Liver (tissue), 9 donors: ENCODE results near the gene RORC. TPM values are rescaled to one million over a fixed set of nuclear protein-coding genes. Genes with fewer than 3 reads are reported as not detected.

Experiments used
- DNase-seq: peaks from one replicate; pipeline ENCODE4 v3.0.0-alpha.2; 2017; ENCODE audit warnings: low spot score
- H3K27ac ChIP-seq, 2 donors: one replicate each; pipeline ENCODE4 v1.7.0; 2013; ENCODE audit warnings: inconsistent platforms in 2 of 2, low read length in 2 of 2, control low read depth in 1 of 2, low read depth in 1 of 2, mild to moderate bottlenecking in 1 of 2
- H3K27me3 ChIP-seq, 4 donors: one replicate each; pipeline versions ENCODE4 v1.6.1 to v1.7.0; 2013; ENCODE audit warnings: low read length in 3 of 4, inconsistent platforms in 1 of 4, mild to moderate bottlenecking in 1 of 4, moderate library complexity in 1 of 4; ENCODE audit not compliant: control insufficient read depth in 4 of 4, insufficient read depth in 4 of 4
- H3K36me3 ChIP-seq, 4 donors: one replicate each; pipeline versions ENCODE4 v1.6.1 to v1.7.0; 2013; ENCODE audit warnings: low read length in 3 of 4, mild to moderate bottlenecking in 3 of 4, low read depth in 1 of 4, moderate library complexity in 1 of 4; ENCODE audit not compliant: control insufficient read depth in 4 of 4, insufficient read depth in 3 of 4
- H3K4me1 ChIP-seq, 4 donors: one replicate each; pipeline versions ENCODE4 v1.6.1 to v1.7.0; 2013; ENCODE audit warnings: low read length in 3 of 4, mild to moderate bottlenecking in 3 of 4, moderate library complexity in 1 of 4; ENCODE audit not compliant: control insufficient read depth in 4 of 4, insufficient read depth in 4 of 4
- H3K4me3 ChIP-seq, 3 donors: one replicate each; pipeline versions ENCODE4 v1.6.1 to v1.7.0; 2013; ENCODE audit warnings: low read length in 3 of 3, control low read depth in 1 of 3, low read depth in 1 of 3, mild to moderate bottlenecking in 1 of 3
- H3K9ac ChIP-seq, 2 donors: one replicate each; pipeline ENCODE4 v1.7.0; 2013; ENCODE audit warnings: low read length in 2 of 2, mild to moderate bottlenecking in 2 of 2, moderate library complexity in 2 of 2, control low read depth in 1 of 2, low read depth in 1 of 2
- H3K9me3 ChIP-seq, 4 donors: one replicate each; pipeline versions ENCODE4 v1.6.1 to v1.7.0; 2013; ENCODE audit warnings: low read length in 3 of 4; ENCODE audit not compliant: control insufficient read depth in 4 of 4
- EGR1 ChIP-seq, 2 donors: IDR thresholded peaks; 2 replicates each; pipeline ENCODE4 v1.6.1; 2016 to 2018; ENCODE audit warnings: antibody characterized with exemption in 2 of 2, low read depth in 2 of 2
- FOXA1 ChIP-seq: IDR thresholded peaks from 2 replicates; pipeline ENCODE4 v1.6.1; 2016; ENCODE audit warnings: antibody characterized with exemption
- FOXA2 ChIP-seq: IDR thresholded peaks from 2 replicates; pipeline ENCODE4 v1.6.1; 2016; ENCODE audit warnings: antibody characterized with exemption
- GABPA ChIP-seq, 2 donors: IDR thresholded peaks in 1 of 2; conservative IDR thresholded peaks in 1 of 2; 2 replicates each; pipeline ENCODE4 v1.6.1; 2016; ENCODE audit warnings: antibody characterized with exemption in 2 of 2, mild to moderate bottlenecking in 1 of 2, moderate library complexity in 1 of 2
- HNF4A ChIP-seq, 2 donors: conservative IDR thresholded peaks; 2 replicates each; pipeline ENCODE4 v1.6.1; 2016; ENCODE audit warnings: antibody characterized with exemption in 2 of 2, mild to moderate bottlenecking in 2 of 2
- HNF4G ChIP-seq: IDR thresholded peaks from 2 replicates; pipeline ENCODE4 v1.6.1; 2016; ENCODE audit warnings: antibody characterized with exemption
- JUND ChIP-seq, 2 donors: IDR thresholded peaks; 2 replicates each; pipeline ENCODE4 v1.6.1; 2016; ENCODE audit warnings: antibody characterized with exemption in 2 of 2
- NR2F2 ChIP-seq: IDR thresholded peaks from 2 replicates; pipeline ENCODE4 v1.6.1; 2016; ENCODE audit warnings: antibody characterized with exemption
- RAD21 ChIP-seq, 2 donors: IDR thresholded peaks; 2 replicates each; pipeline ENCODE4 v1.6.1; 2016; ENCODE audit warnings: antibody characterized with exemption in 2 of 2, mild to moderate bottlenecking in 2 of 2
- RXRA ChIP-seq, 2 donors: IDR thresholded peaks; 2 replicates each; pipeline ENCODE4 v1.6.1; 2017 to 2018; ENCODE audit warnings: antibody characterized with exemption in 2 of 2, mild to moderate bottlenecking in 1 of 2
- SP1 ChIP-seq: IDR thresholded peaks from 2 replicates; pipeline ENCODE4 v1.6.1; 2018; ENCODE audit warnings: antibody characterized with exemption, mild to moderate bottlenecking
- TAF1 ChIP-seq: conservative IDR thresholded peaks from 2 replicates; pipeline ENCODE4 v1.6.1; 2016; ENCODE audit warnings: antibody characterized with exemption, mild to moderate bottlenecking
- YY1 ChIP-seq: IDR thresholded peaks from 2 replicates; pipeline ENCODE4 v1.6.1; 2016; ENCODE audit warnings: antibody characterized with exemption, mild to moderate bottlenecking
- polyA plus RNA-seq, 2 donors: library from polyadenylated mRNA; stranded (reverse) in 1 of 2; unstranded in 1 of 2; fragments of 200-250 nt in 1 of 2; fragments of >200 nt in 1 of 2; fragmentation: Nextera tagmentation in 1 of 2; extraction: Ambion mirVana in 1 of 2; gene quantifications; one replicate each; pipeline versions ENCODE4 v1.2.1 to v1.2.3, GENCODE V29; 2013 to 2015
- total RNA-seq, 2 donors: library from RNA; depleted of rRNA; stranded (reverse); fragments of >200 nt; gene quantifications; one replicate each; pipeline ENCODE4 v1.2.3, GENCODE V29; 2014
- TF ChIP-seq, protein P1 (sequence below): IDR thresholded peaks from 2 replicates; pipeline ENCODE4 v1.6.1; 2016; ENCODE audit warnings: antibody characterized with exemption, mild to moderate bottlenecking
- TF ChIP-seq, protein P2 (sequence below): IDR thresholded peaks from 2 replicates; pipeline ENCODE4 v1.6.1; 2016; ENCODE audit warnings: antibody characterized with exemption
- TF ChIP-seq, protein P3 (sequence below): fragments of 150-350 bp; IDR thresholded peaks from 2 replicates; pipeline ENCODE4 v1.5.1; 2017; ENCODE audit warnings: improper control_type of control experiment, low read depth, low read length; ENCODE audit not compliant: missing input control
- TF ChIP-seq, protein P4 (sequence below): IDR thresholded peaks from 2 replicates; pipeline ENCODE4 v1.6.1; 2016; ENCODE audit warnings: antibody characterized with exemption
- TF ChIP-seq, protein P5 (sequence below): IDR thresholded peaks from 2 replicates; pipeline ENCODE4 v1.6.1; 2016; ENCODE audit warnings: antibody characterized with exemption
- donor health status: healthy.
- donor health status: healthy.
- donor health status: healthy.
- donor health status: healthy.
- donor health status: healthy.

The RORC gene
- total and polyA plus RNA-seq, 4 donors, result 2.9 to 59.2 (median 13.0) TPM

GRCh38 chr1:151851886-151852285, 20.3 kb upstream of the RORC start (continued):
- no peak for TF ChIP-seq RAD21 (IDR thresholded peaks at IDR 0.05)
- no peak for TF ChIP-seq SP1

- no peak overlapping the region for H3K27ac ChIP-seq
- TF ChIP-seq RAD21 (IDR thresholded peaks at IDR 0.05) (no peak), RXRA (IDR thresholded peaks at IDR 0.05) (no peak), GABPA (IDR thresholded peaks at IDR 0.05 in 1 of 2, conservative IDR thresholded peaks at IDR 0.05 in 1 of 2) (no peak), TAF1 (no peak), HNF4A (conservative IDR thresholded peaks at IDR 0.05) (no peak), YY1 (no peak), FOXA2 (no peak), FOXA1 (no peak), SP1 (no peak), EGR1 (IDR thresholded peaks at IDR 0.05; ENCODE audit: low read depth in 2 of 2) (no peak), HNF4G (no peak), NR2F2 (no peak), JUND (IDR thresholded peaks at IDR 0.05) (no peak)
- TF ChIP-seq, protein P1, sequence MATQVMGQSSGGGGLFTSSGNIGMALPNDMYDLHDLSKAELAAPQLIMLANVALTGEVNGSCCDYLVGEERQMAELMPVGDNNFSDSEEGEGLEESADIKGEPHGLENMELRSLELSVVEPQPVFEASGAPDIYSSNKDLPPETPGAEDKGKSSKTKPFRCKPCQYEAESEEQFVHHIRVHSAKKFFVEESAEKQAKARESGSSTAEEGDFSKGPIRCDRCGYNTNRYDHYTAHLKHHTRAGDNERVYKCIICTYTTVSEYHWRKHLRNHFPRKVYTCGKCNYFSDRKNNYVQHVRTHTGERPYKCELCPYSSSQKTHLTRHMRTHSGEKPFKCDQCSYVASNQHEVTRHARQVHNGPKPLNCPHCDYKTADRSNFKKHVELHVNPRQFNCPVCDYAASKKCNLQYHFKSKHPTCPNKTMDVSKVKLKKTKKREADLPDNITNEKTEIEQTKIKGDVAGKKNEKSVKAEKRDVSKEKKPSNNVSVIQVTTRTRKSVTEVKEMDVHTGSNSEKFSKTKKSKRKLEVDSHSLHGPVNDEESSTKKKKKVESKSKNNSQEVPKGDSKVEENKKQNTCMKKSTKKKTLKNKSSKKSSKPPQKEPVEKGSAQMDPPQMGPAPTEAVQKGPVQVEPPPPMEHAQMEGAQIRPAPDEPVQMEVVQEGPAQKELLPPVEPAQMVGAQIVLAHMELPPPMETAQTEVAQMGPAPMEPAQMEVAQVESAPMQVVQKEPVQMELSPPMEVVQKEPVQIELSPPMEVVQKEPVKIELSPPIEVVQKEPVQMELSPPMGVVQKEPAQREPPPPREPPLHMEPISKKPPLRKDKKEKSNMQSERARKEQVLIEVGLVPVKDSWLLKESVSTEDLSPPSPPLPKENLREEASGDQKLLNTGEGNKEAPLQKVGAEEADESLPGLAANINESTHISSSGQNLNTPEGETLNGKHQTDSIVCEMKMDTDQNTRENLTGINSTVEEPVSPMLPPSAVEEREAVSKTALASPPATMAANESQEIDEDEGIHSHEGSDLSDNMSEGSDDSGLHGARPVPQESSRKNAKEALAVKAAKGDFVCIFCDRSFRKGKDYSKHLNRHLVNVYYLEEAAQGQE, result no peak
- TF ChIP-seq, protein P2, sequence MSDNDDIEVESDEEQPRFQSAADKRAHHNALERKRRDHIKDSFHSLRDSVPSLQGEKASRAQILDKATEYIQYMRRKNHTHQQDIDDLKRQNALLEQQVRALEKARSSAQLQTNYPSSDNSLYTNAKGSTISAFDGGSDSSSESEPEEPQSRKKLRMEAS, result no peak
- TF ChIP-seq, protein P3, sequence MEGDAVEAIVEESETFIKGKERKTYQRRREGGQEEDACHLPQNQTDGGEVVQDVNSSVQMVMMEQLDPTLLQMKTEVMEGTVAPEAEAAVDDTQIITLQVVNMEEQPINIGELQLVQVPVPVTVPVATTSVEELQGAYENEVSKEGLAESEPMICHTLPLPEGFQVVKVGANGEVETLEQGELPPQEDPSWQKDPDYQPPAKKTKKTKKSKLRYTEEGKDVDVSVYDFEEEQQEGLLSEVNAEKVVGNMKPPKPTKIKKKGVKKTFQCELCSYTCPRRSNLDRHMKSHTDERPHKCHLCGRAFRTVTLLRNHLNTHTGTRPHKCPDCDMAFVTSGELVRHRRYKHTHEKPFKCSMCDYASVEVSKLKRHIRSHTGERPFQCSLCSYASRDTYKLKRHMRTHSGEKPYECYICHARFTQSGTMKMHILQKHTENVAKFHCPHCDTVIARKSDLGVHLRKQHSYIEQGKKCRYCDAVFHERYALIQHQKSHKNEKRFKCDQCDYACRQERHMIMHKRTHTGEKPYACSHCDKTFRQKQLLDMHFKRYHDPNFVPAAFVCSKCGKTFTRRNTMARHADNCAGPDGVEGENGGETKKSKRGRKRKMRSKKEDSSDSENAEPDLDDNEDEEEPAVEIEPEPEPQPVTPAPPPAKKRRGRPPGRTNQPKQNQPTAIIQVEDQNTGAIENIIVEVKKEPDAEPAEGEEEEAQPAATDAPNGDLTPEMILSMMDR, result no peak
- TF ChIP-seq, protein P4, sequence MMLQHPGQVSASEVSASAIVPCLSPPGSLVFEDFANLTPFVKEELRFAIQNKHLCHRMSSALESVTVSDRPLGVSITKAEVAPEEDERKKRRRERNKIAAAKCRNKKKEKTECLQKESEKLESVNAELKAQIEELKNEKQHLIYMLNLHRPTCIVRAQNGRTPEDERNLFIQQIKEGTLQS, result no peak
- TF ChIP-seq, protein P5, sequence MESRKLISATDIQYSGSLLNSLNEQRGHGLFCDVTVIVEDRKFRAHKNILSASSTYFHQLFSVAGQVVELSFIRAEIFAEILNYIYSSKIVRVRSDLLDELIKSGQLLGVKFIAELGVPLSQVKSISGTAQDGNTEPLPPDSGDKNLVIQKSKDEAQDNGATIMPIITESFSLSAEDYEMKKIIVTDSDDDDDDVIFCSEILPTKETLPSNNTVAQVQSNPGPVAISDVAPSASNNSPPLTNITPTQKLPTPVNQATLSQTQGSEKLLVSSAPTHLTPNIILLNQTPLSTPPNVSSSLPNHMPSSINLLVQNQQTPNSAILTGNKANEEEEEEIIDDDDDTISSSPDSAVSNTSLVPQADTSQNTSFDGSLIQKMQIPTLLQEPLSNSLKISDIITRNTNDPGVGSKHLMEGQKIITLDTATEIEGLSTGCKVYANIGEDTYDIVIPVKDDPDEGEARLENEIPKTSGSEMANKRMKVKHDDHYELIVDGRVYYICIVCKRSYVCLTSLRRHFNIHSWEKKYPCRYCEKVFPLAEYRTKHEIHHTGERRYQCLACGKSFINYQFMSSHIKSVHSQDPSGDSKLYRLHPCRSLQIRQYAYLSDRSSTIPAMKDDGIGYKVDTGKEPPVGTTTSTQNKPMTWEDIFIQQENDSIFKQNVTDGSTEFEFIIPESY, result no peak
- peaks cover 0 to 4% (median 0%) of the 10 kb centered on the region in 4 donors for H3K4me1 ChIP-seq
- H3K27me3 ChIP-seq, result no peaks in the 10 kb centered on the region
- no peaks in the 10 kb centered on the region for H3K9me3 ChIP-seq
- DNase-seq, result no peak
- H3K4me3 ChIP-seq, result no peak overlapping the region
- no peaks in the 10 kb centered on the region for H3K36me3 ChIP-seq
- H3K9ac ChIP-seq, result no peak overlapping the region
Observed at GRCh38 chr1:151849871-151850270, 18.3 kb upstream of the RORC start.
